ENCODE measurements around the gene NNAT.
A peak's percentile ranks its signal among the peaks of the same experiment; 100 is the strongest.

The NNAT gene

DNA sequence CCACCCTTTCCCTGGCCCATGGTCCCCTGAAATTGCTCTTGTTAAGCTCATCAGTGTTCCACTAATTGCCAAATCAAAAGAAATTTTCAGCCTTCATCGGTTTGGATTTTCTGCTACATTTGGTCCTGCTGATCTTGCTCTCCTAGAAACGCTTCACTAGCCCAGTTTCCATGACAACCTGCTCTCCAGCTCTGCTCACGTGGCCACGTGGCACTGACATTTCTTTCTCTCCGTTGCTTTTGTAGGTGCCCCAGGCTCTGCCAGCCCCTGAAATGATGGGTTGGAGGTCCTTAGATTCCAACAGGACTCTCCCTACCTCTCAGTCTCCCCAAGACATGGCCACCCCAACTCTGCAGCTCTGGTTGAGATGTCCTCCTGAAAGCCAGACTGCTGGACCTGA is 45.8 kb upstream of the NNAT start:
- DNase-seq (ENCODE audit: low spot score) (peak; percentile 53), ATAC-seq (ENCODE audit: low read depth) (no peak)
- Histone ChIP-seq H3K36me3 (ENCODE audit: low read depth) (no peaks in the 10 kb centered on the region), H3K27me3 (ENCODE audit: insufficient read depth, poor library complexity, severe bottlenecking) (peaks cover 6% of the 10 kb centered on the region), H3K27ac (ENCODE audit: poor library complexity, severe bottlenecking) (no peak overlapping the region), H3K4me3 (ENCODE audit: severe bottlenecking) (no peak overlapping the region), H3K4me1 (ENCODE audit: insufficient read depth, poor library complexity, severe bottlenecking) (no peaks in the 10 kb centered on the region), H3K9me3 (ENCODE audit: severe bottlenecking) (no peaks in the 10 kb centered on the region)
- TF ChIP-seq, protein P1, sequence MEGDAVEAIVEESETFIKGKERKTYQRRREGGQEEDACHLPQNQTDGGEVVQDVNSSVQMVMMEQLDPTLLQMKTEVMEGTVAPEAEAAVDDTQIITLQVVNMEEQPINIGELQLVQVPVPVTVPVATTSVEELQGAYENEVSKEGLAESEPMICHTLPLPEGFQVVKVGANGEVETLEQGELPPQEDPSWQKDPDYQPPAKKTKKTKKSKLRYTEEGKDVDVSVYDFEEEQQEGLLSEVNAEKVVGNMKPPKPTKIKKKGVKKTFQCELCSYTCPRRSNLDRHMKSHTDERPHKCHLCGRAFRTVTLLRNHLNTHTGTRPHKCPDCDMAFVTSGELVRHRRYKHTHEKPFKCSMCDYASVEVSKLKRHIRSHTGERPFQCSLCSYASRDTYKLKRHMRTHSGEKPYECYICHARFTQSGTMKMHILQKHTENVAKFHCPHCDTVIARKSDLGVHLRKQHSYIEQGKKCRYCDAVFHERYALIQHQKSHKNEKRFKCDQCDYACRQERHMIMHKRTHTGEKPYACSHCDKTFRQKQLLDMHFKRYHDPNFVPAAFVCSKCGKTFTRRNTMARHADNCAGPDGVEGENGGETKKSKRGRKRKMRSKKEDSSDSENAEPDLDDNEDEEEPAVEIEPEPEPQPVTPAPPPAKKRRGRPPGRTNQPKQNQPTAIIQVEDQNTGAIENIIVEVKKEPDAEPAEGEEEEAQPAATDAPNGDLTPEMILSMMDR (IDR thresholded peaks at IDR 0.05; ENCODE audit: poor library complexity, severe bottlenecking), result no peak

DNA sequence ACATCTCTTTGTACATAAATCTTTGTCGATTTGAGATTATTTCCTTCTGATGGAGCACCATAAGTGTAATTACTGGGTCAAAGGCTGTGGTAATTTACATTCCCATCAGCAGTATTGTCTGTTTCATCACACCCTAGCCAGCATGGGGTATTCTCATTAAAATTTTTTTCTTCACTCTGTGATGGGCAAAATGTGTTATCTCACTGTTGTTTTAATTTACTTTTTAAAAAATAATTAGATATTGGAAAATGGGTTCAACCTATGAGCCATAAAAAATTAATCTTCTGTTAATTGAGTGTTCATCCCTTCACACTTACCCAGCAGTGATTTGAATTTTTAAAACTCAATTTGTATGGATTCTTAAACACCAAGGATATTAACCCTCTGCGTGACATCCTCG is 44.0 kb upstream of the NNAT start:
- no peak for ATAC-seq (ENCODE audit: low read depth)
- Histone ChIP-seq H3K4me3 (ENCODE audit: severe bottlenecking) (no peak overlapping the region), H3K36me3 (ENCODE audit: low read depth) (no peaks in the 10 kb centered on the region), H3K27ac (ENCODE audit: poor library complexity, severe bottlenecking) (no peak overlapping the region), H3K27me3 (ENCODE audit: insufficient read depth, poor library complexity, severe bottlenecking) (peaks cover 6% of the 10 kb centered on the region), H3K9me3 (ENCODE audit: severe bottlenecking) (no peaks in the 10 kb centered on the region), H3K4me1 (ENCODE audit: insufficient read depth, poor library complexity, severe bottlenecking) (no peaks in the 10 kb centered on the region)
- TF ChIP-seq, protein P1 (IDR thresholded peaks at IDR 0.05; ENCODE audit: poor library complexity, severe bottlenecking), result no peak
- no peak for DNase-seq (ENCODE audit: low spot score)

DNA sequence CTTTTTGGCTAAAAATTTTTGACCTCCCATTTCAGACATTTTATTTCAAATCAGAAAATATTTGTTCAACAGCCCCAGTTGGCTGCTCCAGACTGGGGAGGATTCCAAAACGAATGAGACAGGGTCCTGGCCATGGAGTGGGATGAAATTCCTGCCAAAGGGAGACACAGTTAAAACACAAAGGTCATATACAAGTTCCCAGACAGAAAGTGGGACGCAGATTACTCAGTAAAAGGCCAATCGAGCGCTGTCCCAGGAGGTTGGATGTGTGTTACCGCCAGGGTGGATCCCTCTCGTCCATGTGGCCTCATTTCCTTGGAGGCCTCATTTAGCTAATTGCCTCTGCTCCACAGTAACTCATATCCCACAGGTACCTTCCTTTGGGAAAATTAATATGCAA is 41.8 kb upstream of the NNAT start:
- H3K27me3 ChIP-seq (ENCODE audit: insufficient read depth, poor library complexity, severe bottlenecking), result peaks cover 6% of the 10 kb centered on the region
- H3K27ac ChIP-seq (ENCODE audit: poor library complexity, severe bottlenecking), result no peak overlapping the region
- no peak overlapping the region for H3K4me3 ChIP-seq (ENCODE audit: severe bottlenecking)
- H3K9me3 ChIP-seq (ENCODE audit: severe bottlenecking), result no peaks in the 10 kb centered on the region
- no peaks in the 10 kb centered on the region for H3K36me3 ChIP-seq (ENCODE audit: low read depth)
- peak; percentile 44 for DNase-seq (ENCODE audit: low spot score)
- ATAC-seq (ENCODE audit: low read depth), result no peak
- no peaks in the 10 kb centered on the region for H3K4me1 ChIP-seq (ENCODE audit: insufficient read depth, poor library complexity, severe bottlenecking)
- TF ChIP-seq, protein P1 (IDR thresholded peaks at IDR 0.05; ENCODE audit: poor library complexity, severe bottlenecking), result no peak

DNA sequence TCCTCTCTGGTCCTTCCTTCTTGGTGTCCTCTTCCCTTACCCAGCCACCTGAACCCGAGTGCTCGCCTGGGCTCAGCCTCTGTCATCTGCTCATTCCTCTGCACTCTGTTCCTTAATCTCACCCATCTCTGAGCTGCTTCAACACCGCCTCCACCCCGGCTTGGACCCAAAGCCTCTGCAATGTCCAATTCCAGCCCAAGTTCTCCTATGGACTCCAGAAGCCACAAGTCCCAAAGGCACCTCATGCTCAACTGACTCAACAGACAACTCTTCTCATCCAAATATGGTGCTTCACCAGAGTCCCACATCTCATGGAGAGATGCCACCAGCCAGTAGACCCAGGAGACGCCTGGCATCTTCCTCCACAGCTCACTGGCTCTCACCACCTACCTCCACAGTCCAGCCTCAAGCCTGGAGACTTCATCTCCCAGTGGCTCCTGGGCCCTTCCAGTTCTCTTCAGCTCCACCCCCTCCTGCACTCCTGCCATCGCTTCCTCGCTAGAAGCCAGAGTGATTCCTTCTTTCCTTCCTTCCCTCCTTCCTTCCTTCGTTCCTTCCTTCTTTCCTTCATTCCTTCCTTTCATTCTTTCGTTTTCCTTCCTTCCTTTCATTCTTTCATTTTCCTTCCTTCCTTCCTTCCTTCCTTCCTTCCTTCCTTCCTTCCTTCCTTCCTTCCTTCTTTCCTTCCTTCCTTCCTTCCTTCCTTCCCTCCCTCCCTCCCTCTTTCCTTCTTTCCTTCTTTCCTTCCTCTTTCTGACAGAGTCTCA is 40.9 kb upstream of the NNAT start:
- no peaks in the 10 kb centered on the region for H3K36me3 ChIP-seq (ENCODE audit: low read depth)
- H3K27ac ChIP-seq (ENCODE audit: poor library complexity, severe bottlenecking), result no peak overlapping the region
- H3K27me3 ChIP-seq (ENCODE audit: insufficient read depth, poor library complexity, severe bottlenecking), result peaks cover 6% of the 10 kb centered on the region
- ATAC-seq (ENCODE audit: low read depth), result peak; percentile 8; the same call in 1 of the 3 replicates
- no peaks in the 10 kb centered on the region for H3K4me1 ChIP-seq (ENCODE audit: insufficient read depth, poor library complexity, severe bottlenecking)
- TF ChIP-seq, protein P1 (IDR thresholded peaks at IDR 0.05; ENCODE audit: poor library complexity, severe bottlenecking), result no peak
- H3K4me3 ChIP-seq (ENCODE audit: severe bottlenecking), result no peak overlapping the region
- DNase-seq (ENCODE audit: low spot score), result peak; percentile 61
- no peaks in the 10 kb centered on the region for H3K9me3 ChIP-seq (ENCODE audit: severe bottlenecking)

DNA sequence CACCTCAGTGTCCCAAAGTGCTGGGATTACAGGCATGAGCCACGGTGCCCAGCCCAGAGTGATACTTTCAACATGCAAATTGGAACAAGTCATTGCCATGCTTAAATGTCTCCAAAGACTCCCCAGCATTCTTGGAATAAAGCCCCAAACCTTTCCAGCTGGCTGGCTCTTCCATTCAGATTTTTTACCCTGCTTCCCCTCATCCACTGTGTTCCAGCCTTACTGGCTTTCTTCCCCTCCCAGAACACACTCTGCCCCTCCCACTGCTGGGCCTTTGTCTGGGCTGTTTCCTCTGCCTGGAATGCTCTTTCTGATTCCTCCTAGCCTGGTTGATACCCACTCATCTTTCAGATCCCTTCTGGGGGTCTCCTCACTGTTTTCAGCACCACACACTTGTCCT is 40.1 kb upstream of the NNAT start:
- no peaks in the 10 kb centered on the region for H3K9me3 ChIP-seq (ENCODE audit: severe bottlenecking)
- TF ChIP-seq, protein P1 (IDR thresholded peaks at IDR 0.05; ENCODE audit: poor library complexity, severe bottlenecking), result no peak
- DNase-seq (ENCODE audit: low spot score) (peak; percentile 38), ATAC-seq (ENCODE audit: low read depth) (no peak)
- H3K36me3 ChIP-seq (ENCODE audit: low read depth), result no peaks in the 10 kb centered on the region
- no peak overlapping the region for H3K4me3 ChIP-seq (ENCODE audit: severe bottlenecking)
- H3K4me1 ChIP-seq (ENCODE audit: insufficient read depth, poor library complexity, severe bottlenecking), result no peaks in the 10 kb centered on the region
- peaks cover 6% of the 10 kb centered on the region for H3K27me3 ChIP-seq (ENCODE audit: insufficient read depth, poor library complexity, severe bottlenecking)
- no peak overlapping the region for H3K27ac ChIP-seq (ENCODE audit: poor library complexity, severe bottlenecking)

Data from RWPE2 (cell line).